GM18868 (cell line): ENCODE results near the gene EXD3.
"Not testable (repeated sequence)": the region's sequence is repeated elsewhere in the genome, so short reads cannot be mapped to it uniquely, and the experiment has no call there.

Experiments
- ATAC-seq: cut with Tn5 transposase; IDR thresholded peaks from one replicate; pipeline ENCODE4 v1.9.1; 2021; ENCODE audit warnings: mild to moderate bottlenecking, moderate library complexity; ENCODE audit not compliant: unreplicated experiment

The EXD3 gene

GRCh38 chr9:137459601-137460362 lies 36.8 kb upstream of the EXD3 start:
- no peak for ATAC-seq

- ATAC-seq: peak; percentile 68
Measured at GRCh38 chr9:137459152-137459600, 36.2 kb upstream of the EXD3 start, which contains the start of gene NSMF. Gene NSMF (minus strand): TSS chr9:137459334. CDS start chr9:137459102, 232 bp downstream.

- peak; percentile 6 for ATAC-seq
Measured at GRCh38 chr9:137458194-137459151, 35.5 kb upstream of the EXD3 start.

- ATAC-seq: no peak
Measured at GRCh38 chr9:137457406-137458193, 34.6 kb upstream of the EXD3 start.

GRCh38 chr9:137456864-137457405 lies 34.0 kb upstream of the EXD3 start:
- no peak for ATAC-seq

GRCh38 chr9:137456061-137456863 lies 33.3 kb upstream of the EXD3 start:
- no peak for ATAC-seq

GRCh38 chr9:137455359-137455991 lies 32.5 kb upstream of the EXD3 start:
- no peak for ATAC-seq

- no peak for ATAC-seq
Measured at GRCh38 chr9:137454597-137455358, 31.8 kb upstream of the EXD3 start.

GRCh38 chr9:137454145-137454596 lies 31.2 kb upstream of the EXD3 start:
- ATAC-seq: no peak

- ATAC-seq: no peak
Measured at GRCh38 chr9:137453643-137454081, 30.7 kb upstream of the EXD3 start.

- ATAC-seq: no peak
Measured at GRCh38 chr9:137452761-137453642, 30.0 kb upstream of the EXD3 start.

- ATAC-seq: no peak
Measured at GRCh38 chr9:137452006-137452760, 29.2 kb upstream of the EXD3 start.

GRCh38 chr9:137451264-137452005 lies 28.5 kb upstream of the EXD3 start:
- not testable (repeated sequence) for ATAC-seq

GRCh38 chr9:137450539-137451222 lies 27.7 kb upstream of the EXD3 start:
- ATAC-seq: not testable (repeated sequence)

- no peak for ATAC-seq
Measured at GRCh38 chr9:137449931-137450538, 27.1 kb upstream of the EXD3 start.
